HG03139 (cell line): Measurements from ENCODE around the gene CLDND1.

Experiments
- ATAC-seq: cut with Tn5 transposase; IDR thresholded peaks from one replicate; pipeline ENCODE4 v1.9.1; 2021; ENCODE audit not compliant: unreplicated experiment

CLDND1 gene

GRCh38 chr3:98552232-98553020 is 29.7 kb upstream of the CLDND1 start:
- ATAC-seq: no peak

GRCh38 chr3:98551754-98552153 is 29.1 kb upstream of the CLDND1 start:
- ATAC-seq: no peak

- ATAC-seq: no peak
Measured at GRCh38 chr3:98551236-98551635, 28.5 kb upstream of the CLDND1 start.

- no peak for ATAC-seq
Measured at GRCh38 chr3:98550833-98551232, 28.1 kb upstream of the CLDND1 start.

GRCh38 chr3:98548544-98548943 is 25.8 kb upstream of the CLDND1 start:
- no peak for ATAC-seq

GRCh38 chr3:98545940-98546339 is 23.2 kb upstream of the CLDND1 start:
- ATAC-seq: peak; percentile 44

- ATAC-seq: no peak
Measured at GRCh38 chr3:98542623-98543022, 19.9 kb upstream of the CLDND1 start.

GRCh38 chr3:98541695-98542094 is 19.0 kb upstream of the CLDND1 start:
- ATAC-seq: no peak

- ATAC-seq: peak; percentile 36
Measured at GRCh38 chr3:98540346-98540745, 17.6 kb upstream of the CLDND1 start.

GRCh38 chr3:98536456-98537017 is 13.8 kb upstream of the CLDND1 start:
- peak; percentile 74 for ATAC-seq

- ATAC-seq: no peak
Measured at GRCh38 chr3:98534734-98535133, 12.0 kb upstream of the CLDND1 start.

- ATAC-seq: no peak
Measured at GRCh38 chr3:98534168-98534567, 11.5 kb upstream of the CLDND1 start.

GRCh38 chr3:98532709-98533571 is 10.2 kb upstream of the CLDND1 start:
- ATAC-seq: no peak

GRCh38 chr3:98532275-98532637 is 9.6 kb upstream of the CLDND1 start:
- ATAC-seq: no peak

GRCh38 chr3:98531622-98532274 is 9.0 kb upstream of the CLDND1 start, which contains the start of gene GPR15:
Gene GPR15, plus strand, starts transcription at chr3:98531978. Its CDS starts 56 bp downstream, at chr3:98532034.
- peak; percentile 24 for ATAC-seq

- no peak for ATAC-seq
Measured at GRCh38 chr3:98530676-98531075, 8.0 kb upstream of the CLDND1 start.

- no peak for ATAC-seq
Measured at GRCh38 chr3:98529856-98530459, 7.3 kb upstream of the CLDND1 start.

GRCh38 chr3:98528474-98529346 is 6.0 kb upstream of the CLDND1 start:
- no peak for ATAC-seq

- no peak for ATAC-seq
Measured at GRCh38 chr3:98525494-98525893, 2.8 kb upstream of the CLDND1 start.
